K562 (cell line): ENCODE data around the gene HNRNPA2B1. TPM values are rescaled to one million over a fixed set of nuclear protein-coding genes. Genes with fewer than 3 reads are reported as not detected.

Experiments used
- CHD7 ChIP-seq: fragments of 200-600 bp; sonication (generic); IDR thresholded peaks from one replicate; pipeline ENCODE4 v1.6.1; 2012; ENCODE audit warnings: mild to moderate bottlenecking, low read depth, low read length, inconsistent platforms
- ZBTB26 ChIP-seq: fragments of 450-650 bp; formaldehyde crosslinking; IDR thresholded peaks from 2 replicates; pipeline ENCODE4 v1.4.0; 2022; ENCODE audit warnings: missing genetic modification characterization
- ZNF165 ChIP-seq: fragments of 250-450 bp; sonication (Bioruptor Pico); IDR thresholded peaks from 2 replicates; pipeline ENCODE4 v1.4.0; 2020; ENCODE audit warnings: borderline replicate concordance
- polyA plus RNA-seq, 8 experiments: library from polyadenylated mRNA; depleted of rRNA in 4 of 8; stranded (reverse) in 5 of 8; unstranded in 3 of 8; fragments of >200 nt; fragmentation: Nextera tagmentation in 2 of 8; fragmentation: Illumina TruSeq in 1 of 8; extraction: Ambion mirVana in 2 of 8; extraction: Trizol in 1 of 8; gene quantifications; 2 replicates each; pipeline versions ENCODE4 v1.2.1 to v1.2.3, GENCODE V29; 2011 to 2014; ENCODE audit warnings: inconsistent platforms in 1 of 8, missing spikeins in 1 of 8
- total RNA-seq, 7 experiments: library from RNA; depleted of rRNA in 6 of 7; stranded (reverse); fragments of >200 nt in 6 of 7; fragmentation: Illumina TruSeq in 2 of 7; extraction: Trizol in 2 of 7; gene quantifications; 2 replicates each; pipeline versions ENCODE4 v1.2.1 to v1.2.3, GENCODE V29; 2011 to 2021; ENCODE audit warnings: low replicate concordance in 1 of 7
- TF ChIP-seq, protein P1 (sequence below): fragments of 450-650 bp; formaldehyde crosslinking; IDR thresholded peaks from 2 replicates; pipeline ENCODE4 v1.4.0; 2020; ENCODE audit warnings: mild to moderate bottlenecking, moderate library complexity
- TF ChIP-seq, protein P2 (sequence below): fragments of 200-800 bp; sonication (Bioruptor generic); IDR thresholded peaks from 2 replicates; pipeline ENCODE4 v1.6.1; 2016; ENCODE audit warnings: missing genetic modification characterization, missing compliant biosample characterization
- TF ChIP-seq, protein P3 (sequence below): fragments of 450-650 bp; IDR thresholded peaks from 2 replicates; pipeline ENCODE4 v1.6.1; 2016; ENCODE audit warnings: missing biosample characterization, missing genetic modification characterization

The HNRNPA2B1 gene
- total and polyA plus RNA-seq, 9 of the 15 experiments (the other 6 are each of a cell fraction or from before 2014, with no cell fraction given), result 630 to 1,989 (median 865) TPM

GRCh38 chr7:26180792-26181198 lies 19.8 kb downstream of the HNRNPA2B1 start (continued):
- TF ChIP-seq, protein P1, sequence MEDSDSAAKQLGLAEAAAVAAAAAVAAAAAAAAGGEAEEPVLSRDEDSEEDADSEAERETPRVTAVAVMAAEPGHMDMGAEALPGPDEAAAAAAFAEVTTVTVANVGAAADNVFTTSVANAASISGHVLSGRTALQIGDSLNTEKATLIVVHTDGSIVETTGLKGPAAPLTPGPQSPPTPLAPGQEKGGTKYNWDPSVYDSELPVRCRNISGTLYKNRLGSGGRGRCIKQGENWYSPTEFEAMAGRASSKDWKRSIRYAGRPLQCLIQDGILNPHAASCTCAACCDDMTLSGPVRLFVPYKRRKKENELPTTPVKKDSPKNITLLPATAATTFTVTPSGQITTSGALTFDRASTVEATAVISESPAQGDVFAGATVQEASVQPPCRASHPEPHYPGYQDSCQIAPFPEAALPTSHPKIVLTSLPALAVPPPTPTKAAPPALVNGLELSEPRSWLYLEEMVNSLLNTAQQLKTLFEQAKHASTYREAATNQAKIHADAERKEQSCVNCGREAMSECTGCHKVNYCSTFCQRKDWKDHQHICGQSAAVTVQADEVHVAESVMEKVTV, result no peak
- TF ChIP-seq ZBTB26 (0 out of 2 replicates have a peak, but pooled peaks have one; percentile 19), ZNF165 (CRISPR knock-in tag) (no peak), CHD7 (no peak)
- TF ChIP-seq, protein P2, sequence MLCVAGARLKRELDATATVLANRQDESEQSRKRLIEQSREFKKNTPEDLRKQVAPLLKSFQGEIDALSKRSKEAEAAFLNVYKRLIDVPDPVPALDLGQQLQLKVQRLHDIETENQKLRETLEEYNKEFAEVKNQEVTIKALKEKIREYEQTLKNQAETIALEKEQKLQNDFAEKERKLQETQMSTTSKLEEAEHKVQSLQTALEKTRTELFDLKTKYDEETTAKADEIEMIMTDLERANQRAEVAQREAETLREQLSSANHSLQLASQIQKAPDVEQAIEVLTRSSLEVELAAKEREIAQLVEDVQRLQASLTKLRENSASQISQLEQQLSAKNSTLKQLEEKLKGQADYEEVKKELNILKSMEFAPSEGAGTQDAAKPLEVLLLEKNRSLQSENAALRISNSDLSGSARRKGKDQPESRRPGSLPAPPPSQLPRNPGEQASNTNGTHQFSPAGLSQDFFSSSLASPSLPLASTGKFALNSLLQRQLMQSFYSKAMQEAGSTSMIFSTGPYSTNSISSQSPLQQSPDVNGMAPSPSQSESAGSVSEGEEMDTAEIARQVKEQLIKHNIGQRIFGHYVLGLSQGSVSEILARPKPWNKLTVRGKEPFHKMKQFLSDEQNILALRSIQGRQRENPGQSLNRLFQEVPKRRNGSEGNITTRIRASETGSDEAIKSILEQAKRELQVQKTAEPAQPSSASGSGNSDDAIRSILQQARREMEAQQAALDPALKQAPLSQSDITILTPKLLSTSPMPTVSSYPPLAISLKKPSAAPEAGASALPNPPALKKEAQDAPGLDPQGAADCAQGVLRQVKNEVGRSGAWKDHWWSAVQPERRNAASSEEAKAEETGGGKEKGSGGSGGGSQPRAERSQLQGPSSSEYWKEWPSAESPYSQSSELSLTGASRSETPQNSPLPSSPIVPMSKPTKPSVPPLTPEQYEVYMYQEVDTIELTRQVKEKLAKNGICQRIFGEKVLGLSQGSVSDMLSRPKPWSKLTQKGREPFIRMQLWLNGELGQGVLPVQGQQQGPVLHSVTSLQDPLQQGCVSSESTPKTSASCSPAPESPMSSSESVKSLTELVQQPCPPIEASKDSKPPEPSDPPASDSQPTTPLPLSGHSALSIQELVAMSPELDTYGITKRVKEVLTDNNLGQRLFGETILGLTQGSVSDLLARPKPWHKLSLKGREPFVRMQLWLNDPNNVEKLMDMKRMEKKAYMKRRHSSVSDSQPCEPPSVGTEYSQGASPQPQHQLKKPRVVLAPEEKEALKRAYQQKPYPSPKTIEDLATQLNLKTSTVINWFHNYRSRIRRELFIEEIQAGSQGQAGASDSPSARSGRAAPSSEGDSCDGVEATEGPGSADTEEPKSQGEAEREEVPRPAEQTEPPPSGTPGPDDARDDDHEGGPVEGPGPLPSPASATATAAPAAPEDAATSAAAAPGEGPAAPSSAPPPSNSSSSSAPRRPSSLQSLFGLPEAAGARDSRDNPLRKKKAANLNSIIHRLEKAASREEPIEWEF (CRISPR knock-in tag), result peak; percentile 34; the same call in 1 of the 2 replicates
- TF ChIP-seq, protein P3, sequence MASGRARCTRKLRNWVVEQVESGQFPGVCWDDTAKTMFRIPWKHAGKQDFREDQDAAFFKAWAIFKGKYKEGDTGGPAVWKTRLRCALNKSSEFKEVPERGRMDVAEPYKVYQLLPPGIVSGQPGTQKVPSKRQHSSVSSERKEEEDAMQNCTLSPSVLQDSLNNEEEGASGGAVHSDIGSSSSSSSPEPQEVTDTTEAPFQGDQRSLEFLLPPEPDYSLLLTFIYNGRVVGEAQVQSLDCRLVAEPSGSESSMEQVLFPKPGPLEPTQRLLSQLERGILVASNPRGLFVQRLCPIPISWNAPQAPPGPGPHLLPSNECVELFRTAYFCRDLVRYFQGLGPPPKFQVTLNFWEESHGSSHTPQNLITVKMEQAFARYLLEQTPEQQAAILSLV (tag), result no peak
